Stimulated activated CD4-positive, alpha-beta T cell treated with anti-CD3 and anti-CD28 coated beads, Interleukin-4, amount 100 ng/mL, for 4 hours (primary cell): Measurements from ENCODE around the gene IFNL1.
"Not testable (repeated sequence)": the region's sequence is repeated elsewhere in the genome, so short reads cannot be mapped to it uniquely, and the experiment has no call there.

Experiments used
- DNase-seq, 2 experiments: peaks; one replicate each; pipeline ENCODE4 v3.0.0-alpha.2; 2020

Gene IFNL1

GRCh38 chr19:39270036-39270871 is 26.0 kb upstream of the IFNL1 start:
- no peak for DNase-seq

GRCh38 chr19:39273859-39274258 is 22.3 kb upstream of the IFNL1 start:
- not testable (repeated sequence) for DNase-seq

GRCh38 chr19:39275578-39275977 is 20.6 kb upstream of the IFNL1 start:
- DNase-seq = no peak

GRCh38 chr19:39276740-39277139 is 19.5 kb upstream of the IFNL1 start:
- no peak for DNase-seq

GRCh38 chr19:39277598-39277997 is 18.6 kb upstream of the IFNL1 start:
- no peak for DNase-seq

- DNase-seq = no peak
These were observed 14.2 kb upstream of the IFNL1 start for GRCh38 chr19:39282021-39282420.

GRCh38 chr19:39284032-39284431 is 12.2 kb upstream of the IFNL1 start:
- DNase-seq = no peak

- no peak for DNase-seq
These were observed 2.8 kb upstream of the IFNL1 start for GRCh38 chr19:39293394-39293793.

- no peak for DNase-seq
These were observed 699 bp downstream of the IFNL1 start for GRCh38 chr19:39296906-39297305.

- no peak for DNase-seq
These were observed 1.9 kb downstream of the IFNL1 start for GRCh38 chr19:39297931-39298634.

- DNase-seq = no peak
These were observed 3.2 kb downstream of the IFNL1 start for GRCh38 chr19:39299404-39299803.

- no peak for DNase-seq
These were observed 3.6 kb downstream of the IFNL1 start for GRCh38 chr19:39299832-39300231.

- DNase-seq = no peak
These were observed 4.8 kb downstream of the IFNL1 start for GRCh38 chr19:39301021-39301420.

- no peak for DNase-seq
These were observed 5.4 kb downstream of the IFNL1 start for GRCh38 chr19:39301562-39301961.

- no peak for DNase-seq
These were observed 7.4 kb downstream of the IFNL1 start for GRCh38 chr19:39303373-39304184.

GRCh38 chr19:39304185-39304513 is 7.9 kb downstream of the IFNL1 start:
- no peak for DNase-seq

- DNase-seq = no peak
These were observed 8.7 kb downstream of the IFNL1 start for GRCh38 chr19:39304701-39305571.

- no peak for DNase-seq
These were observed 9.9 kb downstream of the IFNL1 start for GRCh38 chr19:39306075-39306474.

- no peak for DNase-seq
These were observed 11.0 kb downstream of the IFNL1 start for GRCh38 chr19:39307046-39307821.

- no peak for DNase-seq
These were observed 11.8 kb downstream of the IFNL1 start for GRCh38 chr19:39307822-39308530.
